Large intestine (tissue), 3 donors: ENCODE data around the gene TRPM8. TPM values are rescaled to one million over a fixed set of nuclear protein-coding genes. Genes with fewer than 3 reads are reported as not detected.

Experiments
- DNase-seq, 2 donors: peaks; one replicate each; pipeline versions ENCODE4 v3.0.0 to v3.0.0-alpha.2; 2013
- H3K27ac ChIP-seq: one replicate; pipeline ENCODE4 v1.5.1; 2013; ENCODE audit warnings: low read length
- H3K27me3 ChIP-seq: 2 replicates; pipeline ENCODE4 v1.6.1; 2013; ENCODE audit warnings: low read length; ENCODE audit not compliant: control insufficient read depth, insufficient read depth
- H3K36me3 ChIP-seq: 2 replicates; pipeline ENCODE4 v1.6.1; 2013; ENCODE audit warnings: low read length; ENCODE audit not compliant: control insufficient read depth, insufficient read depth
- H3K4me1 ChIP-seq: one replicate; pipeline ENCODE4 v1.6.1; 2013; ENCODE audit warnings: low read length; ENCODE audit not compliant: control insufficient read depth, insufficient read depth
- H3K4me3 ChIP-seq: one replicate; pipeline ENCODE4 v1.5.1; 2013; ENCODE audit warnings: low read length
- H3K9me3 ChIP-seq: one replicate; pipeline ENCODE4 v1.6.1; 2013; ENCODE audit warnings: mild to moderate bottlenecking, low read depth, low read length, moderate library complexity; ENCODE audit not compliant: control insufficient read depth
- WGBS: methylation state at CpG from one replicate; pipeline ENCODE4 v1.1.5; 2013; ENCODE audit warnings: low lambda C conversion rate; ENCODE audit not compliant: insufficient coverage; 5-methylcytosine and 5-hydroxymethylcytosine counted together
- polyA plus RNA-seq: library from polyadenylated mRNA; unstranded; fragments of 120-200 nt; gene quantifications from one replicate; pipeline ENCODE4 v1.2.1, GENCODE V29; 2013

The TRPM8 gene
- polyA plus RNA-seq, 1 donor: 0.15 TPM

DNA sequence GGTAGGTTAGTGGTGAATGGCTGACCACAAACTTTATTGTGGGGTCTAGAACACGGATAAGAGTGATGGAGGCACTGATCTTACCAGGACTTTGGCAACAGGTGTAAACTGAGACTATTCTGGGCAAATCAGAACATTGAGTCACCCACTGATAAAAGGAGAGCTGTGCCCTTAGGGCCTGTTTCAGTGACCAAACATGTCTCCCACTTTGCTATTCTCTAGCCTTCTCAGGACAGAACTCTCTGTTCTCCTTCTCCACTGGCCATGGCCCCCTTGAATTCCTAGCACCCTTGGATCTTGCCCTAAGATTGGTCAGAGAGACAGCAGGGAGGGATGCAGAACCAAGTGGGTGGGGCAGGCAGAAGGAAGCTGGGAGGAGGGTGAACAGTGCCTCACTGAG lies 18.3 kb downstream of the TRPM8 start:
- Histone ChIP-seq H3K9me3 (peaks cover 2% of the 10 kb centered on the region), H3K4me1 (no peaks in the 10 kb centered on the region), H3K36me3 (no peaks in the 10 kb centered on the region), H3K27me3 (peaks cover 36% of the 10 kb centered on the region), H3K27ac (no peak overlapping the region), H3K4me3 (no peak overlapping the region)
- no peak for DNase-seq
- no CpG with 5 or more reads among the region's 1 CpG for WGBS

DNA sequence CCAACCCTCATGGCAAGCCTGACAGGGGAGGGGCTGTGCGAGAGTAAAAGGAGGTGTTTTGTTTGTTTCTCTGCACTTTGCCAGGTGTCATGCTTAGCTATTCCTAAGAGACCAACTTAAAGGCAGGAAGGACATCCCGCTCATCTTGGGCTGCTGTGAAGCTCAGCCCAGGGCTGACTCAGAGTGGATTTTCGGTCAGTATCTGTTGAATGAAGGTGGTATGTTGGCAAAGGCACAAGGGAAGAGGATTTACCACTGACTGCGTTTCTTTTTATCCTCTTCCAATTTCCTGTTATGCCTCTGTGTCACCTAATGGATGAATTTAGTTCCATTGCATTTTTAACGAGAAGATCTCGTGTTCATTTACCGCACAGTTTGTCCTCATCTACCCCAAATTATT lies 18.9 kb downstream of the TRPM8 start:
- Histone ChIP-seq H3K4me3 (no peak overlapping the region), H3K27me3 (peaks cover 31% of the 10 kb centered on the region)
- 93% methylated on average over 3 of the region's 7 CpGs for WGBS

DNA sequence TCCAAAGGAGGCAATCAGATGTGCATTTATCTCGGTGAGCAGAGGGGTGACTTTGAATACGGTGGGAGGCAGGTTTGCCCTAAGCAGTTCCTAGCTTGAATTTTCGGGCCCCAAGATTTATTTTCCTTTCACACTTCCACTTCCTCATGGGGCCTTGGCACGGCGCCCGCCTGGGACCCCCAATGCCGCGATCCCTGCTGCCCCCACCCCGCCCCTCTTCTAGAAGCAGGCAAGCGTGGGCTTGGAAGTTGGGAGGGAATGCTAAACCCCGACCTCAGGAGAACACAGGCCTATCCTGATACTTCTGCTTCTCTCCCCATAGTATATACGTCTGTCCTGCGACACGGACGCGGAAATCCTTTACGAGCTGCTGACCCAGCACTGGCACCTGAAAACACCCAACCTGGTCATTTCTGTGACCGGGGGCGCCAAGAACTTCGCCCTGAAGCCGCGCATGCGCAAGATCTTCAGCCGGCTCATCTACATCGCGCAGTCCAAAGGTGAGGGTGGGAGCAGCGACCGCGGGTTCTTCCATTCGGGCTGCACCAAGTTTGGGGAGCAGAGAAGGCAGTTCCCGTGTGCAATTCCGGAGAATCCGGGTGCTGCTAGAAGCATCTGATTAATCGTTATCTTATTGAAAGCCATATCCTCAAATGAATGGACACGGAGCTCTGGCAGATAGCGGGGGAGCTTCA lies 21.6 kb downstream of the TRPM8 start:
- no peak overlapping the region for H3K27ac ChIP-seq
- H3K4me1 ChIP-seq: no peaks in the 10 kb centered on the region
- 0% methylated on average over 1 of the region's 36 CpGs for WGBS
- DNase-seq: peak; percentile 50 to 73
- H3K27me3 ChIP-seq: peaks cover 22% of the 10 kb centered on the region
- H3K4me3 ChIP-seq: peak overlapping the region; percentile 32
- H3K9me3 ChIP-seq: peaks cover 2% of the 10 kb centered on the region
- no peaks in the 10 kb centered on the region for H3K36me3 ChIP-seq

More for the DNA sequence above, 18.9 kb downstream of the TRPM8 start:
- no peak for DNase-seq
- Histone ChIP-seq H3K36me3 (no peaks in the 10 kb centered on the region), H3K4me1 (no peaks in the 10 kb centered on the region), H3K27ac (no peak overlapping the region), H3K9me3 (peaks cover 2% of the 10 kb centered on the region)

DNA sequence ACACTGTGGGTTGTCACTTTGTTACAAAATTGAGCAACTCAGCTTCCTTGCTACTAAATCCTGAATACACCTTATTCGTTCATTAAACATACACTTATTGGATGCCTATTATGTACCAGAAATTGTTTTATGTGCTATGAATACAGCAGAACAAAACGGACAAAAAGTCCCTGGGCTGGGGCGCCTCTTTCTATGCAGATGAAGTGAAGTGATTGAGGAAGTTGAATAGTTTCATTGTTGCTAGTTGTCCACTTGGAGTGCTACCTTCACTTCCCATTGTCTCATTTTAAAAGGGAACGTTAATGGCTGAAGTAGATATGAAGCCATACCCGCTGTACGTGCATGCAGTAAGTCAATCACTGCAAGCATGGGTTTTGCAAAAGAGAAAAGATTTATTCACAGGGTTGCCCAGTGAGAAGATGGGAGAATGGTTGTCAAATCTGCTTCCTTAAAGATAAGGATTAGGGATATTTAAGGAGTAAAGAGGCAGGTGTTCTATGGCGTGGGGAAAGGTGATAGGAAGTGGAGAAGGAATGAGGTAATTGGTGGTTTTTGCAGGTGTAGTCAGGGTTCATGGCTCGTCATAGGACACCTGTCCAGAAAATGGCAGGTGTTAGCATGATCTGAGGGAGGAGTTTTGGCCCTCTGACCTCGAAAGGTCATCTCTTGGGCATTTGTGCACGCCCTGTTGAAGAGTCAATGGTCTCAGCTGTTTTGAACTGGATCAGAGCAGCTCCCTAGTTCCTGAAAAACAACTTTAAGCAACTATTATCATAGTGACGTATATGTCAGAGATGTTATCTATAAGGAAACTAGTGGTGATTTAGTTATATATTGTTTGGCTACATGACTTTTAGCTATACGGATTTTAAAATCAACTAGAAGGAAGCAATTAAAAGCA lies 23.5 kb downstream of the TRPM8 start:
- Histone ChIP-seq H3K27ac (no peak overlapping the region), H3K27me3 (peaks cover 15% of the 10 kb centered on the region), H3K9me3 (peaks cover 2% of the 10 kb centered on the region), H3K36me3 (no peaks in the 10 kb centered on the region), H3K4me3 (no peak overlapping the region), H3K4me1 (no peaks in the 10 kb centered on the region)
- DNase-seq: no peak
- 80% methylated on average over 3 of the region's 12 CpGs for WGBS

DNA sequence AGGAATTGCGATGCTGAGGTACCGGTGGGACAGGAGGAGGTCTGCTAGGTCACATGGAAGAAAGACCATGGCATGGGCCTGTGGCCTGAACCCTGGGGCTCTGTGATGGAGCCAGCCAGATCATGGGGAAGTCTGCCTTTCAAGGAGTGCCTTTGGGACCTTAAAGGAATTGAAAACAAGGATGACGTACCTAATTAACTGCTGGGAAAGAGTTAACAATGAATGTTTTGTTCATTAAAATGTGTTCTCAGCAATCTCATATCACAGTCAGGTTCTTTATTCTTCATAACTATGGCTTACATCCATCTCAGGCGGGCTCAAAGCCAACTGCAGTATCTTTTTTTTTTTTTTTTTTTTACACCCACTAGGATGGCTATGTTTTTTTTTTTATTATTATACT lies 25.6 kb downstream of the TRPM8 start:
- Histone ChIP-seq H3K36me3 (no peaks in the 10 kb centered on the region), H3K4me3 (no peak overlapping the region), H3K27ac (no peak overlapping the region), H3K27me3 (peaks cover 14% of the 10 kb centered on the region), H3K9me3 (peaks cover 2% of the 10 kb centered on the region), H3K4me1 (no peaks in the 10 kb centered on the region)
- no peak for DNase-seq
- WGBS: no CpG with 5 or more reads among the region's 4 CpGs

DNA sequence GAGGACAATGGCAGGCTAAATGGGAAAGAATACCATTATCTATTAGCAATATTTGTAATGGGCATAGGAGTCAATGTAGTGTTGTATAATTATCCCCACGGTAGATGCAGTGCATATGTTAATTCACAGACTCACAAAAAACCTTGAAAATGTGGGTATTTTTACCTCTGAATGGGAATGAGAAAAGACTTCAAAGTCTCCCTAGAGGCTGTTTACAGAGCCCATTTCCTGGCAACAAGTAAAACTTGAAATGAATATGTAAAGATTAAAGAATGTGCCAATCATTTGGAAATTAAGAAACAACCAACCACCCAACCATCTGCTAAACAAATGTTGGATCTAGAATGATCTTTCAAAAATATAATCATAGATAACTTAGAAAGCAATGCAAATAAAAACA lies 27.1 kb downstream of the TRPM8 start:
- H3K36me3 ChIP-seq: no peaks in the 10 kb centered on the region
- no peaks in the 10 kb centered on the region for H3K4me1 ChIP-seq
- DNase-seq: no peak
- H3K4me3 ChIP-seq: no peak overlapping the region
- no peak overlapping the region for H3K27ac ChIP-seq
- WGBS: no CpG with 5 or more reads among the region's 1 CpG
- no peaks in the 10 kb centered on the region for H3K9me3 ChIP-seq
- H3K27me3 ChIP-seq: no peaks in the 10 kb centered on the region

DNA sequence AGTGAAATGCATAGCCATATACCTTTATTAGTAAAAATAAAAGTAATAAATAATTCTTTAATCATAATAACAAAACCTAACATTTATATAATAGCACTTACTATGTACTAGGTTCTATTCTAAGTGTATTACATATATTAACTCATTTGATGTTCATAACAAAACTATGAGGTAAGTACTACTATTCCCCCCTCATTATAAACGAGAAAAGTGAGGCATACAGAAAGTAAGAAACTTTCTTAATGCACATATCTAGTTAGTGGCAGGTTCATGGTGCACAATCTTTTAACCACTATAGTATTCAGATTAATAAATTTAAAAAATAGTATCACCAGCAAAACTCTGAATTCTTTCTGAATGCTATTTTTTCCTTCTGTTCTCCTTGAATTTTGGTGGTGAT lies 27.5 kb downstream of the TRPM8 start:
- H3K9me3 ChIP-seq: no peaks in the 10 kb centered on the region
- no peak overlapping the region for H3K27ac ChIP-seq
- no peak overlapping the region for H3K4me3 ChIP-seq
- H3K4me1 ChIP-seq: no peaks in the 10 kb centered on the region
- no peak for DNase-seq
- WGBS: 100% methylated on average over 1 of the region's 1 CpG
- no peaks in the 10 kb centered on the region for H3K27me3 ChIP-seq
- H3K36me3 ChIP-seq: no peaks in the 10 kb centered on the region

DNA sequence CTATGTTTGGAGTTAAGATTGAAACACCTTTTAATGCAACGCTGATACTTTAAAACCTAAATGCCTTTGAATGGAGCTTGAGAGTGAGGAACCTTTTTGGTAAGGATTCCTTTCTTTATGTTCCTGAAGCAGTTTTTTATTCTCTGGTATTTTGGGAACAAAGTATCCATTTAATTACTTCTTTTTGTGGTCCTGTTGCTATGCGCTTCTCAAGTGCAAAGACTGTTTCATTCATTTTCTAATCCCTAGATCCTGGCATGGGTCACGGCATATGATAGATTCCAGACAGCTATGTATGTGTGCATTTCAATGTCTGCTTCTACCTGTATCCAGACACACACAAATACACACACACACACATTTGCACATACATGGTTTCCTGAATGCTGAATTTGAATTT lies 28.0 kb downstream of the TRPM8 start:
- Histone ChIP-seq H3K27me3 (no peaks in the 10 kb centered on the region), H3K36me3 (no peaks in the 10 kb centered on the region), H3K4me1 (no peaks in the 10 kb centered on the region), H3K9me3 (no peaks in the 10 kb centered on the region), H3K27ac (no peak overlapping the region), H3K4me3 (no peak overlapping the region)
- WGBS: no CpG with 5 or more reads among the region's 3 CpGs
- no peak for DNase-seq

DNA sequence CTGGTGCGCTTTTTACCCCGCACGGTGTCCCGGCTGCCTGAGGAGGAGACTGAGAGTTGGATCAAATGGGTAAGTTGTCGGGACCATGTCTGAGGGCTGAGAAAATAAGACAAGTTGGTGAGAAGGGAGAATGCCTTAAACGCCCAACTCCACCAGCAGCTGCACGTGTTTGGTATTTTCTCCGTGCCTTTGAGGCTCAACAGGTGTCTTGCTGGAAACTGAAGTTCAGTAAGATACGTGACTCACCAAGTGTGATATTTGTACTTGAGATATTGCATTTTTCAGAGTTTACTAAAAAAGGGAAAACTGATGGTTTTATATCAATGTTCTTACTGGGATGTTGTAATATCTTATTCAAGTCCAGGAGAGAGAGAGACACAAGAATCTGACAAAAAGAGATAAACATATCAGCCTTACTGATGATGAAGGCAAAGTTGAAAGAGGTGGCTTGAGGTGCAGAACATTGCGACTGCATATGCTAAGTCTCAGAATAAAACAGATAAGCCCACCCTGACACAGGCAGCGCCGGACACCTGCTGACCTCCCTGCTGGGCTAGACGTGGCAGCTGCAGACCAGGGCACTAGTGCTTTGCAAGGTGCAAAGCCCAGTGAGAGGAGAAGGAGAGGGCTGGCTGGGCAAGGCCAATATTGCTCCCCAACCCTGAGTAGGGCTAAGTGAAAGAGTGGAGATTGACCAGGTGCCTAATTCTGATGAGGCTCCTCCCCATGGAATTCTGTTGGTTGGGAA lies 33.1 kb downstream of the TRPM8 start:
- H3K36me3 ChIP-seq: no peaks in the 10 kb centered on the region
- no peaks in the 10 kb centered on the region for H3K4me1 ChIP-seq
- H3K4me3 ChIP-seq: no peak overlapping the region
- WGBS: no CpG with 5 or more reads among the region's 13 CpGs
- DNase-seq: no peak
- H3K9me3 ChIP-seq: no peaks in the 10 kb centered on the region
- peaks cover 3% of the 10 kb centered on the region for H3K27me3 ChIP-seq
- H3K27ac ChIP-seq: no peak overlapping the region

DNA sequence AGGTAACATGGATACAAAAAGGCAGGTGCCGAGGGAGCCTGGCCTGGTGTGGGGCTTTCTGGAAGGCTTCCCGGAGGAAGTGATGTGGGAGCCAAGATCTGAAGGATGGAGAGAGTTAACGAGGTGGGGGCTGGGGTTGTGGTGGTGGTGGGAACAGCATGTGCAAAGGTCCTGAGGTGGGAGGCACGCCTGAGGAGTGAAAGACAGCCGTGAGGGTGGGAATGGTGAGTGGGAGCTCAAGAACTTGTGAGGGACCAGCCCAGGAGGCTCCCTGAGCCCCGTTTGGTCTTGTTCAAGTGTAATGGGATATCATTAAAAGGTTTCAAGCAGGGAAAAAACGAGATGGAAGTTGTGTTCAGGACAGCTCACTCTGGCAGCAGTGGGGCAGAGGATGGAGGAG lies 35.2 kb downstream of the TRPM8 start:
- no CpG with 5 or more reads among the region's 7 CpGs for WGBS
- Histone ChIP-seq H3K4me1 (no peaks in the 10 kb centered on the region), H3K27me3 (peaks cover 3% of the 10 kb centered on the region), H3K36me3 (no peaks in the 10 kb centered on the region), H3K9me3 (no peaks in the 10 kb centered on the region), H3K27ac (no peak overlapping the region), H3K4me3 (no peak overlapping the region)
- DNase-seq: no peak
